Thyroid gland (tissue), 4 donors: ENCODE data around the gene DUSP10.

Source experiments
- POLR2A ChIP-seq, 2 donors: fragments of 450-650 bp; IDR thresholded peaks; one replicate each; pipeline ENCODE4 v1.6.1; 2017; ENCODE audit warnings: antibody characterized with exemption in 2 of 2, mild to moderate bottlenecking in 2 of 2, moderate library complexity in 1 of 2
- TF ChIP-seq, protein P1 (sequence below), 6 experiments: fragments of 200-600 bp in 3 of 6; fragments of 450-650 bp in 3 of 6; sonication (generic) in 3 of 6; IDR thresholded peaks; one replicate each; pipeline ENCODE4 v1.5.1; 2016 to 2019; ENCODE audit warnings: antibody characterized with exemption in 6 of 6, mild to moderate bottlenecking in 2 of 6, inconsistent platforms in 1 of 6, moderate library complexity in 1 of 6

- TF ChIP-seq, protein P1, sequence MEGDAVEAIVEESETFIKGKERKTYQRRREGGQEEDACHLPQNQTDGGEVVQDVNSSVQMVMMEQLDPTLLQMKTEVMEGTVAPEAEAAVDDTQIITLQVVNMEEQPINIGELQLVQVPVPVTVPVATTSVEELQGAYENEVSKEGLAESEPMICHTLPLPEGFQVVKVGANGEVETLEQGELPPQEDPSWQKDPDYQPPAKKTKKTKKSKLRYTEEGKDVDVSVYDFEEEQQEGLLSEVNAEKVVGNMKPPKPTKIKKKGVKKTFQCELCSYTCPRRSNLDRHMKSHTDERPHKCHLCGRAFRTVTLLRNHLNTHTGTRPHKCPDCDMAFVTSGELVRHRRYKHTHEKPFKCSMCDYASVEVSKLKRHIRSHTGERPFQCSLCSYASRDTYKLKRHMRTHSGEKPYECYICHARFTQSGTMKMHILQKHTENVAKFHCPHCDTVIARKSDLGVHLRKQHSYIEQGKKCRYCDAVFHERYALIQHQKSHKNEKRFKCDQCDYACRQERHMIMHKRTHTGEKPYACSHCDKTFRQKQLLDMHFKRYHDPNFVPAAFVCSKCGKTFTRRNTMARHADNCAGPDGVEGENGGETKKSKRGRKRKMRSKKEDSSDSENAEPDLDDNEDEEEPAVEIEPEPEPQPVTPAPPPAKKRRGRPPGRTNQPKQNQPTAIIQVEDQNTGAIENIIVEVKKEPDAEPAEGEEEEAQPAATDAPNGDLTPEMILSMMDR (IDR thresholded peaks at IDR 0.05) = no peak
- no peak for TF ChIP-seq POLR2A (IDR thresholded peaks at IDR 0.05)
Observed at GRCh38 chr1:221687836-221688487, 53.9 kb downstream of the DUSP10 start.
